Right lobe of liver (tissue), 6 donors: ENCODE results near the gene F2R. TPM values are rescaled to one million over a fixed set of nuclear protein-coding genes. Genes with fewer than 3 reads are reported as not detected.

ENCODE experiments used
- ATAC-seq, 4 donors: fragments of 200-7000 bp; cut with Tn5 transposase; one replicate each; pipeline ENCODE4 v1.9.1; 2020; ENCODE audit warnings: mild to moderate bottlenecking in 4 of 4, moderate library complexity in 4 of 4
- DNase-seq, 3 donors: peaks; one replicate each; pipeline ENCODE4 v3.0.0-alpha.2; 2020
- H3K27ac ChIP-seq, 3 donors: fragments of 200-600 bp; one replicate each; pipeline ENCODE4 v1.8.0; 2022
- H3K27me3 ChIP-seq, 2 donors: fragments of 200-600 bp; one replicate each; pipeline ENCODE4 v1.8.0; 2022
- H3K36me3 ChIP-seq, 4 donors: fragments of 200-600 bp; sonication (generic) in 1 of 4; one replicate each; pipeline versions ENCODE4 v1.5.1 to v1.8.0; 2017 to 2022; ENCODE audit warnings: control low read depth in 1 of 4
- H3K4me1 ChIP-seq, 4 donors: fragments of 200-600 bp; sonication (generic) in 1 of 4; one replicate each; pipeline versions ENCODE4 v1.5.1 to v1.8.0; 2017 to 2022; ENCODE audit warnings: control low read depth in 1 of 4
- H3K4me3 ChIP-seq, 3 donors: fragments of 200-600 bp; one replicate each; pipeline ENCODE4 v1.8.0; 2022
- H3K9me3 ChIP-seq, 4 donors: fragments of 200-600 bp; sonication (generic) in 1 of 4; one replicate each; pipeline versions ENCODE4 v1.5.1 to v1.8.0; 2017 to 2022; ENCODE audit warnings: control low read depth in 1 of 4
- CTCF ChIP-seq, 4 donors: fragments of 200-600 bp in 3 of 4; fragments of 450-650 bp in 1 of 4; IDR thresholded peaks; one replicate each; pipeline versions ENCODE4 v1.5.1 to v1.8.0; 2016 to 2022; ENCODE audit warnings: antibody characterized with exemption in 4 of 4, mild to moderate bottlenecking in 2 of 4
- POLR2A ChIP-seq: fragments of 450-650 bp; IDR thresholded peaks from one replicate; pipeline ENCODE4 v1.6.1; 2017; ENCODE audit warnings: antibody characterized with exemption, mild to moderate bottlenecking
- WGBS: methylation state at CpG from one replicate; pipeline ENCODE4 v1.1.6; 2018; ENCODE audit warnings: low coverage, low lambda C conversion rate; ENCODE audit not compliant: insufficient coverage; ENCODE audit errors: missing lambda C conversion rate; 5-methylcytosine and 5-hydroxymethylcytosine counted together
- intact Hi-C, 2 donors: fragments of 100-400 bp; cut with DNase I; formaldehyde crosslinking; loops; one replicate each; pipeline versions ENCODE4 v1.11.2 to v1.14.1; 2022
- total RNA-seq, 6 experiments: library from RNA; depleted of rRNA in 2 of 6; stranded (reverse); fragments of >200 nt in 2 of 6; fragmentation: NEBNext Ultra II Directional in 3 of 6; extraction: Animal tissue kit (Norgen Biotek cat#: 25700) in 3 of 6; gene quantifications; one replicate each; pipeline versions ENCODE4 v1.1.0 to v1.2.4, GENCODE V29; 2016 to 2023
- donor health status: DM: no; HTN: yes; CAD: no.
- donor health status: DM: no; HTN: no; CAD: no.
- donor health status: DM: no; HTN: no; CAD: no.
- donor health status: DM: no; HTN: yes; CAD: no.
- donor health status: DM: no; HTN: yes; CAD: no.

F2R gene
- total RNA-seq, 6 experiments from 2014 or later, result 3.5 to 18.4 (median 11.4) TPM

- Histone ChIP-seq H3K9me3 (no peaks in the 10 kb centered on the region), H3K4me3 (no peak overlapping the region), H3K36me3 (no peaks in the 10 kb centered on the region), H3K27me3 (no peaks in the 10 kb centered on the region), H3K27ac (no peak overlapping the region), H3K4me1 (no peaks in the 10 kb centered on the region)
- DNase-seq (no peak), ATAC-seq (no peak)
- TF ChIP-seq CTCF (IDR thresholded peaks at IDR 0.05) (no peak), POLR2A (no peak)
- WGBS, result 67% methylated on average over 1 of the region's 1 CpG
- intact Hi-C loops, result no loop called here
Observed at GRCh38 chr5:76723266-76723665, 7.3 kb downstream of the F2R start.

GRCh38 chr5:76723906-76724305 lies 8.0 kb downstream of the F2R start:
- H3K27ac ChIP-seq, result no peak overlapping the region
- no peaks in the 10 kb centered on the region for H3K4me1 ChIP-seq
- intact Hi-C loops, result no loop called here
- 50% methylated on average over 1 of the region's 1 CpG for WGBS
- H3K9me3 ChIP-seq, result no peaks in the 10 kb centered on the region
- TF ChIP-seq POLR2A (no peak), CTCF (IDR thresholded peaks at IDR 0.05) (no peak)
- no peak overlapping the region for H3K4me3 ChIP-seq
- no peaks in the 10 kb centered on the region for H3K36me3 ChIP-seq
- ATAC-seq (no peak), DNase-seq (no peak)
- H3K27me3 ChIP-seq, result no peaks in the 10 kb centered on the region

GRCh38 chr5:76724871-76725270 lies 8.9 kb downstream of the F2R start:
- Histone ChIP-seq H3K27me3 (no peaks in the 10 kb centered on the region), H3K4me3 (no peak overlapping the region), H3K4me1 (no peaks in the 10 kb centered on the region), H3K9me3 (no peaks in the 10 kb centered on the region), H3K27ac (no peak overlapping the region), H3K36me3 (no peaks in the 10 kb centered on the region)
- intact Hi-C loops, result no loop called here
- TF ChIP-seq POLR2A (no peak), CTCF (IDR thresholded peaks at IDR 0.05) (no peak)
- DNase-seq, result no peak
- no peak for ATAC-seq
- 74% methylated on average over 4 of the region's 4 CpGs for WGBS

GRCh38 chr5:76728965-76729364 lies 13.0 kb downstream of the F2R start:
- Histone ChIP-seq H3K4me1 (no peaks in the 10 kb centered on the region), H3K9me3 (no peaks in the 10 kb centered on the region), H3K27me3 (no peaks in the 10 kb centered on the region), H3K36me3 (no peaks in the 10 kb centered on the region), H3K4me3 (no peak overlapping the region), H3K27ac (no peak overlapping the region)
- intact Hi-C loops, result no loop called here
- WGBS, result 51% methylated on average over 4 of the region's 4 CpGs
- no peak for ATAC-seq
- TF ChIP-seq CTCF (IDR thresholded peaks at IDR 0.05), result no peak
- no peak for TF ChIP-seq POLR2A
- DNase-seq, result no peak
